Liver (tissue), 3 donors: Measurements from ENCODE around the gene RIMBP3C.

Experiments
- FOXA2 ChIP-seq: IDR thresholded peaks from 2 replicates; pipeline ENCODE4 v1.6.1; 2016; ENCODE audit warnings: antibody characterized with exemption
- GABPA ChIP-seq, 2 donors: IDR thresholded peaks in 1 of 2; conservative IDR thresholded peaks in 1 of 2; 2 replicates each; pipeline ENCODE4 v1.6.1; 2016; ENCODE audit warnings: antibody characterized with exemption in 2 of 2, mild to moderate bottlenecking in 1 of 2, moderate library complexity in 1 of 2
- RAD21 ChIP-seq, 2 donors: IDR thresholded peaks; 2 replicates each; pipeline ENCODE4 v1.6.1; 2016; ENCODE audit warnings: antibody characterized with exemption in 2 of 2, mild to moderate bottlenecking in 2 of 2
- RXRA ChIP-seq, 2 donors: IDR thresholded peaks; 2 replicates each; pipeline ENCODE4 v1.6.1; 2017 to 2018; ENCODE audit warnings: antibody characterized with exemption in 2 of 2, mild to moderate bottlenecking in 1 of 2
- YY1 ChIP-seq: IDR thresholded peaks from 2 replicates; pipeline ENCODE4 v1.6.1; 2016; ENCODE audit warnings: antibody characterized with exemption, mild to moderate bottlenecking
- TF ChIP-seq, protein P1 (sequence below): IDR thresholded peaks from 2 replicates; pipeline ENCODE4 v1.6.1; 2016; ENCODE audit warnings: antibody characterized with exemption, mild to moderate bottlenecking
- TF ChIP-seq, protein P2 (sequence below): fragments of 150-350 bp; IDR thresholded peaks from 2 replicates; pipeline ENCODE4 v1.5.1; 2017; ENCODE audit warnings: improper control_type of control experiment, low read depth, low read length; ENCODE audit not compliant: missing input control
- TF ChIP-seq, protein P3 (sequence below): IDR thresholded peaks from 2 replicates; pipeline ENCODE4 v1.6.1; 2016; ENCODE audit warnings: antibody characterized with exemption
- donor health status: healthy.
- donor health status: healthy.

DNA sequence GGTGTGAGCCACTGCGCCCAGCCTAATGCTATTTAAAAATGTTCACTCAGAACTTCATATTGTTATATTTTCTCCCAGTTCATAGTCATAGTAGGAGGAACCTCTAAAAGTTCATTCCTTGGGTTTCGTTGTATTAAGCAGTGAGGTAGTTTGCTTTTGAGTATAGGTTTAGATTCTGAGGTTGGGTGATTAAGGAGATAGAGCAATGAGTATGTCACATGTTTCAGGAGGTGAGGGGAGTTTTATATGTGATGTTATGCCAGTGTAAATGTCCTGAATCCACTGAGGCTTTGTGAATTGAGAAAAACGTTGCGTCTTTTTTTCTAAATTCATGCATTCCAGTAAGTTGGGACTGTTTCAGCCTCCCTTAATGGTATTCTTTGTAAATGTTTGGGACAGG, 20.4 kb upstream of the RIMBP3C start:
- TF ChIP-seq RXRA (IDR thresholded peaks at IDR 0.05) = no peak
- TF ChIP-seq YY1 = no peak
- TF ChIP-seq FOXA2 = no peak
- TF ChIP-seq, protein P1, sequence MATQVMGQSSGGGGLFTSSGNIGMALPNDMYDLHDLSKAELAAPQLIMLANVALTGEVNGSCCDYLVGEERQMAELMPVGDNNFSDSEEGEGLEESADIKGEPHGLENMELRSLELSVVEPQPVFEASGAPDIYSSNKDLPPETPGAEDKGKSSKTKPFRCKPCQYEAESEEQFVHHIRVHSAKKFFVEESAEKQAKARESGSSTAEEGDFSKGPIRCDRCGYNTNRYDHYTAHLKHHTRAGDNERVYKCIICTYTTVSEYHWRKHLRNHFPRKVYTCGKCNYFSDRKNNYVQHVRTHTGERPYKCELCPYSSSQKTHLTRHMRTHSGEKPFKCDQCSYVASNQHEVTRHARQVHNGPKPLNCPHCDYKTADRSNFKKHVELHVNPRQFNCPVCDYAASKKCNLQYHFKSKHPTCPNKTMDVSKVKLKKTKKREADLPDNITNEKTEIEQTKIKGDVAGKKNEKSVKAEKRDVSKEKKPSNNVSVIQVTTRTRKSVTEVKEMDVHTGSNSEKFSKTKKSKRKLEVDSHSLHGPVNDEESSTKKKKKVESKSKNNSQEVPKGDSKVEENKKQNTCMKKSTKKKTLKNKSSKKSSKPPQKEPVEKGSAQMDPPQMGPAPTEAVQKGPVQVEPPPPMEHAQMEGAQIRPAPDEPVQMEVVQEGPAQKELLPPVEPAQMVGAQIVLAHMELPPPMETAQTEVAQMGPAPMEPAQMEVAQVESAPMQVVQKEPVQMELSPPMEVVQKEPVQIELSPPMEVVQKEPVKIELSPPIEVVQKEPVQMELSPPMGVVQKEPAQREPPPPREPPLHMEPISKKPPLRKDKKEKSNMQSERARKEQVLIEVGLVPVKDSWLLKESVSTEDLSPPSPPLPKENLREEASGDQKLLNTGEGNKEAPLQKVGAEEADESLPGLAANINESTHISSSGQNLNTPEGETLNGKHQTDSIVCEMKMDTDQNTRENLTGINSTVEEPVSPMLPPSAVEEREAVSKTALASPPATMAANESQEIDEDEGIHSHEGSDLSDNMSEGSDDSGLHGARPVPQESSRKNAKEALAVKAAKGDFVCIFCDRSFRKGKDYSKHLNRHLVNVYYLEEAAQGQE = no peak
- TF ChIP-seq, protein P2, sequence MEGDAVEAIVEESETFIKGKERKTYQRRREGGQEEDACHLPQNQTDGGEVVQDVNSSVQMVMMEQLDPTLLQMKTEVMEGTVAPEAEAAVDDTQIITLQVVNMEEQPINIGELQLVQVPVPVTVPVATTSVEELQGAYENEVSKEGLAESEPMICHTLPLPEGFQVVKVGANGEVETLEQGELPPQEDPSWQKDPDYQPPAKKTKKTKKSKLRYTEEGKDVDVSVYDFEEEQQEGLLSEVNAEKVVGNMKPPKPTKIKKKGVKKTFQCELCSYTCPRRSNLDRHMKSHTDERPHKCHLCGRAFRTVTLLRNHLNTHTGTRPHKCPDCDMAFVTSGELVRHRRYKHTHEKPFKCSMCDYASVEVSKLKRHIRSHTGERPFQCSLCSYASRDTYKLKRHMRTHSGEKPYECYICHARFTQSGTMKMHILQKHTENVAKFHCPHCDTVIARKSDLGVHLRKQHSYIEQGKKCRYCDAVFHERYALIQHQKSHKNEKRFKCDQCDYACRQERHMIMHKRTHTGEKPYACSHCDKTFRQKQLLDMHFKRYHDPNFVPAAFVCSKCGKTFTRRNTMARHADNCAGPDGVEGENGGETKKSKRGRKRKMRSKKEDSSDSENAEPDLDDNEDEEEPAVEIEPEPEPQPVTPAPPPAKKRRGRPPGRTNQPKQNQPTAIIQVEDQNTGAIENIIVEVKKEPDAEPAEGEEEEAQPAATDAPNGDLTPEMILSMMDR = no peak
- no peak for TF ChIP-seq GABPA (IDR thresholded peaks at IDR 0.05 in 1 of 2, conservative IDR thresholded peaks at IDR 0.05 in 1 of 2)
- TF ChIP-seq, protein P3, sequence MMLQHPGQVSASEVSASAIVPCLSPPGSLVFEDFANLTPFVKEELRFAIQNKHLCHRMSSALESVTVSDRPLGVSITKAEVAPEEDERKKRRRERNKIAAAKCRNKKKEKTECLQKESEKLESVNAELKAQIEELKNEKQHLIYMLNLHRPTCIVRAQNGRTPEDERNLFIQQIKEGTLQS = no peak
- no peak for TF ChIP-seq RAD21 (IDR thresholded peaks at IDR 0.05)
